ENCODE measurements around the gene ECHS1. TPM values are rescaled to one million over a fixed set of nuclear protein-coding genes. Genes with fewer than 3 reads are reported as not detected.

ECHS1 gene
- total RNA-seq, 1 donor from 2014 or later, result 77.4 TPM

- Histone ChIP-seq H3K36me3 (no peaks in the 10 kb centered on the region), H3F3A (ENCODE audit: low read depth) (peaks cover 17% of the 10 kb centered on the region), H3K27me3 (peaks cover 8% of the 10 kb centered on the region), H3K79me2 (ENCODE audit: low read depth) (peaks cover 6% of the 10 kb centered on the region), H3K9me3 (ENCODE audit: low read depth) (no peaks in the 10 kb centered on the region), H3K27ac (no peak overlapping the region), H3K9ac (no peak overlapping the region), H4K20me1 (ENCODE audit: low read depth) (peaks cover 6% of the 10 kb centered on the region), H3K4me2 (no peak overlapping the region), H3K4me3 (no peak overlapping the region), H2AFZ (replicated peaks) (no peak overlapping the region), H3K4me1 (no peaks in the 10 kb centered on the region)
- no peak overlapping the region for H3K27ac Mint-ChIP-seq
- H3K27me3 Mint-ChIP-seq (ENCODE audit: insufficient read depth, low read depth), result peaks cover 7% of the 10 kb centered on the region
- no peaks in the 10 kb centered on the region for H3K9me3 Mint-ChIP-seq
- TF ChIP-seq CTCF (IDR thresholded peaks at IDR 0.05) (no peak), EZH2phosphoT487 (IDR thresholded peaks at IDR 0.05) (no peak), EZH2 (IDR thresholded peaks at IDR 0.05) (no peak)
- H3K4me1 Mint-ChIP-seq, result no peaks in the 10 kb centered on the region
- no peak for DNase-seq (ENCODE audit: low spot score)
- H3K4me3 Mint-ChIP-seq, result no peak overlapping the region
- peaks cover 19% of the 10 kb centered on the region for H3K36me3 Mint-ChIP-seq
Observed at GRCh38 chr10:133361227-133361626, 11.9 kb downstream of the ECHS1 start.

DNA sequence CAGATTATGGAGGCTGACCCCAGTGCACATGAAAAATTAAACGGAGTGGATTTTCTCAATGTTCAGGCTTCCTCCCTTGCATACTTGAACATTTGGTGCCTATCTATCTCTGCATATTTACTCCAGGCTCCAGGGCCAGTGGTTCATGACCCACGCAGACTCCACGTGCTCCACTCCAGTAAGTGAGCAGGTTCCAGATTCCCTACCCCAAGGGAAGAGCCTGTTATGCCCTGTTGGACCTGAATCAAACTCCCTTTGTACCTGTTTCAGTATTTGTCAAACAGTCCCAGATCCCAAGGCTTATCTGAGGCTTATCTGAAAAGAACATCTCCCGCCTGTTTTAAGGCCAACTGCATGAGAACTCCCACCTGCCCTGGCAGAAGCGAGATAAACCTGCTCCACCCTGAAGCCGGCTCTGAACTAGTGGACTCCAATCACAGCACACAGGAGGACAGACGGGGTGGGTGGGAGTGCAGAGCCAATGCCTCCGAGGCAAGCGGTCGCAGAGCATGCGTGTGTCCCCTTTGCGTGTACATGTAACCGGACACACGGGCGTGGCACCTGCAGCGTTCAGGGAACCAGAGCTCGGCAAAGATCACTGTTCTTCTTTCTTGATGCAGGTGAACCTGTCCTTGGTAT is 13.1 kb downstream of the ECHS1 start:
- peaks cover 17% of the 10 kb centered on the region for H3K36me3 Mint-ChIP-seq
- H3K9ac ChIP-seq, result no peak overlapping the region
- H3K4me3 Mint-ChIP-seq, result peak overlapping the region; percentile 3
- H3K36me3 ChIP-seq, result no peaks in the 10 kb centered on the region
- H4K20me1 ChIP-seq (ENCODE audit: low read depth), result peaks cover 14% of the 10 kb centered on the region
- H3K4me1 ChIP-seq, result no peaks in the 10 kb centered on the region
- H3K27ac ChIP-seq, result no peak overlapping the region
- no peak overlapping the region for H2AFZ ChIP-seq (replicated peaks)
- no peaks in the 10 kb centered on the region for H3K9me3 Mint-ChIP-seq
- H3K27me3 ChIP-seq, result peaks cover 8% of the 10 kb centered on the region
- H3K79me2 ChIP-seq (ENCODE audit: low read depth), result peaks cover 7% of the 10 kb centered on the region
- TF ChIP-seq EZH2phosphoT487 (IDR thresholded peaks at IDR 0.05) (no peak), EZH2 (IDR thresholded peaks at IDR 0.05) (no peak), CTCF (IDR thresholded peaks at IDR 0.05) (no peak)
- no peak overlapping the region for H3K27ac Mint-ChIP-seq
- no peaks in the 10 kb centered on the region for H3K9me3 ChIP-seq (ENCODE audit: low read depth)
- no peak overlapping the region for H3K4me3 ChIP-seq
- no peaks in the 10 kb centered on the region for H3K4me1 Mint-ChIP-seq
- no peak overlapping the region for H3K4me2 ChIP-seq
- peaks cover 7% of the 10 kb centered on the region for H3K27me3 Mint-ChIP-seq (ENCODE audit: insufficient read depth, low read depth)
- no peak for DNase-seq (ENCODE audit: low spot score)
- peaks cover 17% of the 10 kb centered on the region for H3F3A ChIP-seq (ENCODE audit: low read depth)

- DNase-seq (ENCODE audit: low spot score), result no peak
- no peak overlapping the region for H3K4me3 Mint-ChIP-seq
- H3K27ac ChIP-seq, result no peak overlapping the region
- no peaks in the 10 kb centered on the region for H3K4me1 ChIP-seq
- H3K27ac Mint-ChIP-seq, result no peak overlapping the region
- no peak overlapping the region for H3K4me3 ChIP-seq
- H3K79me2 ChIP-seq (ENCODE audit: low read depth), result peaks cover 7% of the 10 kb centered on the region
- peaks cover 7% of the 10 kb centered on the region for H3K27me3 Mint-ChIP-seq (ENCODE audit: insufficient read depth, low read depth)
- no peaks in the 10 kb centered on the region for H3K4me1 Mint-ChIP-seq
- peaks cover 14% of the 10 kb centered on the region for H3K36me3 Mint-ChIP-seq
- H3K9me3 ChIP-seq (ENCODE audit: low read depth), result no peaks in the 10 kb centered on the region
- no peak overlapping the region for H3K4me2 ChIP-seq
- H3K9me3 Mint-ChIP-seq, result no peaks in the 10 kb centered on the region
- H3K27me3 ChIP-seq, result peaks cover 8% of the 10 kb centered on the region
- no peak overlapping the region for H2AFZ ChIP-seq (replicated peaks)
- H3K9ac ChIP-seq, result no peak overlapping the region
- peaks cover 17% of the 10 kb centered on the region for H3F3A ChIP-seq (ENCODE audit: low read depth)
- H3K36me3 ChIP-seq, result no peaks in the 10 kb centered on the region
- H4K20me1 ChIP-seq (ENCODE audit: low read depth), result peaks cover 17% of the 10 kb centered on the region
- TF ChIP-seq EZH2phosphoT487 (IDR thresholded peaks at IDR 0.05) (no peak), CTCF (IDR thresholded peaks at IDR 0.05) (no peak), EZH2 (IDR thresholded peaks at IDR 0.05) (no peak)
Observed at GRCh38 chr10:133359554-133359971, 13.6 kb downstream of the ECHS1 start.
